Heart left ventricle (tissue), 13 donors: Measurements from ENCODE around the gene CDKN2B.

Source experiments
- CTCF ChIP-seq, 12 donors: fragments of 200-600 bp; sonication (generic) in 4 of 12; IDR thresholded peaks; one replicate each; pipeline versions ENCODE4 v1.5.0 to v1.8.0; 2018 to 2022; ENCODE audit warnings: antibody characterized with exemption in 12 of 12, mild to moderate bottlenecking in 5 of 12
- POLR2A ChIP-seq, 2 donors: fragments of 450-650 bp; IDR thresholded peaks; one replicate each; pipeline ENCODE4 v1.6.1; 2017; ENCODE audit warnings: antibody characterized with exemption in 2 of 2, mild to moderate bottlenecking in 2 of 2, moderate library complexity in 2 of 2
- donor health status: ischemic (EF 13 %, LVEDD 7.1; RV severe dilation, severe dysfunction).
- donor health status: DM: no; HTN: yes; CAD: no.
- donor health status: DM: no; HTN: no; CAD: no.
- donor health status: ischemic (EF 25% LVEDD 6.9; RV normal size, moderate dysfunction).
- donor health status: ischemic (EF 25% LVEDD 5.7; RV mildly dilated, moderate dysfunction).
- donor health status: ischemic (EF 35%, LVEDD 5.7; RV mildly dilated, moderate dysfunction).
- donor health status: nonischemic (EF 11% LVEDD 7.7; RV severe dilation, severe dysfunction).
- donor health status: DM: yes; HTN: yes; CAD: no.
- donor health status: PGD.
- donor health status: ischemic (EF 29% LVEDD 5.4; RV normal size, mild dysfunction).
- donor health status: nonischemic (EF 23%, LVEDD 6.1; RV moderate dilation, normal function).

- TF ChIP-seq CTCF (IDR thresholded peaks at IDR 0.05) (no peak), POLR2A (IDR thresholded peaks at IDR 0.05) (no peak)
Observed at GRCh38 chr9:21993007-21993406, 16.1 kb downstream of the CDKN2B start.
